ENCODE data around the gene HAPLN3.

GRCh38 chr15:88938802-88939485 is 43.6 kb upstream of the HAPLN3 start:
- TF ChIP-seq POLR2A (IDR thresholded peaks at IDR 0.05; ENCODE audit: low read depth, low read length), result no peak
- TF ChIP-seq CEBPB (IDR thresholded peaks at IDR 0.05; ENCODE audit: low read depth, low read length), result no peak
- no peak for TF ChIP-seq MXI1 (IDR thresholded peaks at IDR 0.05; ENCODE audit: borderline replicate concordance, low read depth, low read length)
- TF ChIP-seq, protein P1, sequence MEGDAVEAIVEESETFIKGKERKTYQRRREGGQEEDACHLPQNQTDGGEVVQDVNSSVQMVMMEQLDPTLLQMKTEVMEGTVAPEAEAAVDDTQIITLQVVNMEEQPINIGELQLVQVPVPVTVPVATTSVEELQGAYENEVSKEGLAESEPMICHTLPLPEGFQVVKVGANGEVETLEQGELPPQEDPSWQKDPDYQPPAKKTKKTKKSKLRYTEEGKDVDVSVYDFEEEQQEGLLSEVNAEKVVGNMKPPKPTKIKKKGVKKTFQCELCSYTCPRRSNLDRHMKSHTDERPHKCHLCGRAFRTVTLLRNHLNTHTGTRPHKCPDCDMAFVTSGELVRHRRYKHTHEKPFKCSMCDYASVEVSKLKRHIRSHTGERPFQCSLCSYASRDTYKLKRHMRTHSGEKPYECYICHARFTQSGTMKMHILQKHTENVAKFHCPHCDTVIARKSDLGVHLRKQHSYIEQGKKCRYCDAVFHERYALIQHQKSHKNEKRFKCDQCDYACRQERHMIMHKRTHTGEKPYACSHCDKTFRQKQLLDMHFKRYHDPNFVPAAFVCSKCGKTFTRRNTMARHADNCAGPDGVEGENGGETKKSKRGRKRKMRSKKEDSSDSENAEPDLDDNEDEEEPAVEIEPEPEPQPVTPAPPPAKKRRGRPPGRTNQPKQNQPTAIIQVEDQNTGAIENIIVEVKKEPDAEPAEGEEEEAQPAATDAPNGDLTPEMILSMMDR (conservative IDR thresholded peaks at IDR 0.05; ENCODE audit: low read depth, low read length), result no peak
- no peak for TF ChIP-seq ELK1 (IDR thresholded peaks at IDR 0.05; ENCODE audit: borderline replicate concordance, low read depth, low read length)
- TF ChIP-seq RFX5 (IDR thresholded peaks at IDR 0.05; ENCODE audit: low read depth, low read length), result no peak
- TF ChIP-seq FOS (IDR thresholded peaks at IDR 0.05; ENCODE audit: low read depth, low read length), result no peak
- TF ChIP-seq RCOR1 (IDR thresholded peaks at IDR 0.05; ENCODE audit: insufficient replicate concordance, low read length), result no peak
- TF ChIP-seq RAD21 (IDR thresholded peaks at IDR 0.05; ENCODE audit: low read length), result no peak
- TF ChIP-seq USF2 (IDR thresholded peaks at IDR 0.05; ENCODE audit: low read depth, low read length), result no peak
- TF ChIP-seq MAZ (IDR thresholded peaks at IDR 0.05; ENCODE audit: borderline replicate concordance, low read depth, low read length), result no peak

All from IMR-90 (cell line).